ENCODE measurements around the gene RASGRP1. TPM values are rescaled to one million over a fixed set of nuclear protein-coding genes. Genes with fewer than 3 reads are reported as not detected.
A peak's percentile ranks its signal among the peaks of the same experiment; 100 is the strongest.
"Not testable (repeated sequence)": the region's sequence is repeated elsewhere in the genome, so short reads cannot be mapped to it uniquely, and the experiment has no call there.

RASGRP1 gene
- polyA plus RNA-seq (2014; cell fraction: cytosol; rRNA removed) = 0.29 TPM in 1 of 2 replicates, not detected in the other
- polyA plus RNA-seq (2014; cell fraction: nucleus; rRNA removed) = not detected in 2 replicates

DNA sequence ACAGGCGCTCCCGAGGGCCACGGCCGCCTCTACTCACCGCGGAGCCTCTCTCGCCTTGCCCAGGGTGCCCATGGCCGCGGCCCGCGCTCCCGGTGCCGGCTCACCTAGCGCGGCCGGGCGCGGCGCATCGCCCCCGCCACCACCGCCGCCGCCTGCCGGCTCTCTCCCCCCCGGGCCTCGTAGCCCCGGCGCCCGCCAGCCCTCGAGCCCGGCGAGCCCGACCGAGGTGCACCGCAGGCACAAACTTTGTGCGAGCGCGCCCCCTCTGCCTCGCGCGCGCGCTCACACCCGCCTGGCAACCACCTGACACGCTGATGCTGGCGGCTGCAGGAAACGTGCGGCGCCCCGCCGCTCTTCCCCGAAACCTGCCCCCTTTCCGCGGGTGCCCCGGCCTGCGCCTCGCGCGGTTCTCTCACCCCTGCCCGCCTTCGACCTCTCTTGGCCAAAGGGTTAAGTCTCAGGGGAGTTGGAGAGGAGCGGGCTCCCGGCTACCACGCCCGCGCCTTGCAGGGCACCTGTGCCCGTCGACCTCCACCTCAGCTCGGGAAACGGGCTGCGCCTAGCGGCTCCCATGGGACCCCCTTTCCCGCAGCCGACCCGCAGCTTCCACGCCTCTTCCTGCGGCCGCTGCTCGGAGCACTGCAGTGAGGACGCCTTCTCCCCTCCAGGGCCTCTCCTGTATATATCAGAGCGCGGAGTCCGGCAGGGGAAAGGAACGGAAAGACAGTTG is at the start of gene RASGRP1:
Gene RASGRP1 (minus strand): TSS at position 258 of the 730 bp plus-strand sequence. CDS start 186 bp downstream, at position 72.
- peak; percentile 25 for DNase-seq (ENCODE audit: low spot score)

DNA sequence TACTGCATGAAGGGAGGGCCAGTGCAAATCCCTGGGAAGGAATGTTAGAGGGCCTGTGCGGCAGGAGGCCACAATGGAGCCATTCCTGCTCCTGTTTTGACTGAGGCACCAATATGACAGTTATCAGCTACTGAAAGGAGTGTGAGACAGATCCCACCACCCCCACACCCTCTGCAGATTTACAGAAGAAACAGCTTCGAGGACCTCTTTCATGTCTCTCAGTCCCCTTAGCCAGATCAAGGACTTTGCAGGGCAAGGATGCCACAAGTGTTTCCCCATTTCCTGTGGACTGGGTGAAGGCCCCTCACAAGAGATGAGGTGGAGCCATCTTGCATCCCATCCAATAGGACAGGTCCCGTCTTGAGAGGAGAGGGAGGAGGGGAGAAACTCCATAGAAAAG is 48.5 kb upstream of the RASGRP1 start:
- DNase-seq (ENCODE audit: low spot score) = no peak

DNA sequence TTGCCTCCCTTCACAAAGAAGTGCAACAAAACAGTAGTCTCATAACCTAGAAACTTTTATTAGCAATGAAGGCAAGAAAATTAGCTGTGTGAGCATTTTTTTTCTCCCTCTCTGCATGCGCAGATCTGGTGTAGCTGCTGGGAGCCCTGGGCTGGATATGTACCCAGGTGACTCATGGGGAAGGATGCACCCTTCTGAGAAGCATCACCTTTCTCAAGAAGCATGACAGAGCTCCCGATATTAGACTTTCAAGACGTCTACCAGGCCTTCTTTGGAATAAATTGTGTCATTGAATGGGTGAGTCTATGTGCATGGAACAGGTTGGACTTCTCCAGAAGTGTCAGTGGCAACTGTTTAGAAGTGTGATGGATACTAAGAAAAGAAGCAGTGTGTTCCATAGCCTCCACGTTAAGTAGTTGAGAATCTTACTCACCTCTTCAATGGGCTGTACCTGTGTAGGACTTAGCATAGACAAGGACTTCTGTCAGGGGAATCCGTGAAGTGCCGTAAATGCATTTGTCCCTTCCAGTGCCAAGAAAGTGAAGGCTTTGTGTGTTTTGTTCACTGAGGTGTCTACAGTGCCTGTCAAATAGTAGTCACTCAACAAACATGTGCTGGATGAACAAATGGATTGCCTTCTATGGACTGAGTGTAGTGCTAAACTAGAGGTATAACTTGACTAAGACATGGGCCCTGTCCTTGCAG is 47.7 kb upstream of the RASGRP1 start:
- no peak for DNase-seq (ENCODE audit: low spot score)

DNA sequence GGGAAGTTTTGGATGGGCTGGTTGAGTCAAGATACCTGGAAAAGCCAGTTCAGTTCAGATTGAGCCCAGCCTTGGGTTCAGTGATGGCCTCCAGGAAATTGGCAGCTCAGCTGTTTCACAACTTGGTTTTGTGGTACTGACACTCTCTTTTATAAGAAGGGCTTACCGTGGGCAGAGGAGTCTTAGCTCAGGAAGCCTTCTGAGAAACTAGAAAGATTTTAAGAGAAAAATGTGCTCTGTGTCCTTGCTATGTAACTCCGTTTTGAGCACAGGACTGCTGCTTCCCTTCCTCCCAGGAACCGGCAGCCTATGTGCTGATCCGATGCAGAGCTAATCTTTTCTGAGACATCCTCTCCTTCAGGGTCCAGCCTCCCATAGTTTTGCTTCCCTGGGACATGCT is 46.6 kb upstream of the RASGRP1 start:
- DNase-seq (ENCODE audit: low spot score) = no peak

DNA sequence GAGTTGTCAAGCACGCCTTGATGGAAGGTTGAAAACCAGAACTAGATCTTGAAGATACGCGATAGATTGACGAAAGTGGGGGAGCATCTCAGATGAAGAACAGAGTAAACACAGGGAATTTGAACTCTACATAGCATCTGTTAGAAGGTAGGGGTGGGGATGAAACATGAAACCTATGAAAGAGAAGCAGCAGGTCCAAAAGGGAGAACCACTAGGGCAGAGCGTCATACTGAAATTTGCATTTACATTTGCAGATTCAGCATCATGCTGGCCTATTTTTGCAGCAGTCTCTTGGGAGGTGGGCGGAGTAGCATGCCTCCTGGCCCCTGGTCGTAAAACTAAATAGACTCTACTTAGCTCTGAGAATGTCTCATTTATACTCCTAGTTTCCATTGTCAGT is 46.1 kb upstream of the RASGRP1 start:
- no peak for DNase-seq (ENCODE audit: low spot score)

DNA sequence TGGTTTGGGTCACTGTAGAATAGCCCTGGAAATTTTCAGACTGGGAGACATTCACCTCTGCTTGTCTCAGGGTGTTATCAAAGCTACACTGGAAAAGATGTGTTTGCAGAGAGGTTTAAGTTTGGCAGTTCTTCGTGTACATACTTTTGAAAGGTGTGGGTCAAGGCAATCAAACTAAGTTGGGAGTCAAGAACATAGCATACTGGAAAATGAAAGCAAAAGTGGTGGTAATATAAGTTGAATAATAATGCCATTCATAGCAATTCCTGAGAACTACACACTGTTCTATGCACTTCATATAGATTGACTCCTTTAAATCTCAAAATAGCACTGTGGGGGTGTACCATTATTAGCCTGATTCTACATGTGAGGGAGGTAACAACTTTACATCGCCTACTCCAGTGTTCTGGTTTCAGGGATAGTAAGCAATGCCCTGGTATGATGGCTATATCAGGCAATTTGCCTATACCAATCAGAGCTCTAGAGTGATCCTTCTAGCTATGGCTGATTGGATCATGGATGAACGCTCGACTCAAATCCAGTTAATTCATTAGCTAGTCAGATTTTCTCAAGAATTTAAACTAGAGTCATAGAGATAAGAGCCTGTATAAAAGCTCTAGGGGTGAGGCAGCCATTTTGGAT is 44.6 kb upstream of the RASGRP1 start:
- no peak for DNase-seq (ENCODE audit: low spot score)

DNA sequence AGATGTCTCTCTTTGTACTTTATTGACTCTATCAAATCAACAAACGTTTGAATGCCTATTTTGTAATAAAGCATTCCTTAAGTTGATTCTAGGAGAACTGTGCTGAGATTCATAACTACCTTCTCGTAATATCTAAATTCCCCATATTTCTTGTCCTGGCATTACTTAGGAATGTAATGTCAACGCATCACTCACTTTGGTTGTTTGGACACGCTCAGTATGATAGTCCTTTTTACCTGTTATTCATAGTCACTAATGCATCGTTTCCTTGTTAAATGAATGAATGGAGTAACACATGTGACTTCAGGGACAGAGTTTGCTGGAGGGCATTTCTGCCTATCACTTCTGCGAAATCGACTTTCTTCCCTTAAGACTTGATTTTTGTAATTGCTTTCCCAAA is 44.1 kb upstream of the RASGRP1 start:
- no peak for DNase-seq (ENCODE audit: low spot score)

DNA sequence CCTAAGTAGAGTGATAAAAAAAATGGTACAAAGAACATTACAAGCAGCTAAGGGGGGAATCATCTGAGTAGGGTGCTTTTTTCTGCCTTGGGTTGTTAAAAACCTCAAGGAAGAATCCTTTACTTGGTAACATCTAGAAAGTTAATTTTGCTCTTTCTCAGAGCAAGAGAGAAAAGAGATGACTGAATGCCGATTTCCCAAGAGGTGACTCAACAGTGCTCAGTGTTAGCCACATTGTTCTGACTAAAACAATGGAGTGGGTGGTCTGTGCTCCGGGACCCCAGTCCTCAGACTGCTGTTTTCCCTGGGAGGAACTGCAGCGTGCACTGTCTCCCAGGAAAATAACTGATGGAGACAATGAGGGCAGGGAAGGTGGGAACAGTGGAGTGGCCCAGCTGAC is 41.1 kb upstream of the RASGRP1 start:
- DNase-seq (ENCODE audit: low spot score) = no peak

DNA sequence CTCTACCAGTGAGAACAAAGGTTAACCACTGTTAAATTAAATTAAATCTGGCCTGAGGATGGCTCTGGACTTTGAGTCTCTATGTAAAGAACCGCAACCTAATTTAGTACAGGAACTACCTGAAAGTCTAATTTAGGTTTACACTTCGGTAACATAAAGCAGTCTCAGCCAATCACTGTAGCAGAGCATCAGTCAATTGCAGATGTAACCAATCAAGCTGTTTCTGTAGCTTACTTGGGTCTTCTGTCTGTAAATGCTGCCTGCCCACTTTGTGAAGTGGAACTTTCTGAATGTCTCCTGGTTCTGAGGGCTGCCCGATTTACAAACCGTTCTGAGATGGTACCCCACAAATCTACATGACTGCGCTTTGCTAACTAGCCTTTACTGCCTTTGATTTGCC is 39.1 kb upstream of the RASGRP1 start:
- no peak for DNase-seq (ENCODE audit: low spot score)

DNA sequence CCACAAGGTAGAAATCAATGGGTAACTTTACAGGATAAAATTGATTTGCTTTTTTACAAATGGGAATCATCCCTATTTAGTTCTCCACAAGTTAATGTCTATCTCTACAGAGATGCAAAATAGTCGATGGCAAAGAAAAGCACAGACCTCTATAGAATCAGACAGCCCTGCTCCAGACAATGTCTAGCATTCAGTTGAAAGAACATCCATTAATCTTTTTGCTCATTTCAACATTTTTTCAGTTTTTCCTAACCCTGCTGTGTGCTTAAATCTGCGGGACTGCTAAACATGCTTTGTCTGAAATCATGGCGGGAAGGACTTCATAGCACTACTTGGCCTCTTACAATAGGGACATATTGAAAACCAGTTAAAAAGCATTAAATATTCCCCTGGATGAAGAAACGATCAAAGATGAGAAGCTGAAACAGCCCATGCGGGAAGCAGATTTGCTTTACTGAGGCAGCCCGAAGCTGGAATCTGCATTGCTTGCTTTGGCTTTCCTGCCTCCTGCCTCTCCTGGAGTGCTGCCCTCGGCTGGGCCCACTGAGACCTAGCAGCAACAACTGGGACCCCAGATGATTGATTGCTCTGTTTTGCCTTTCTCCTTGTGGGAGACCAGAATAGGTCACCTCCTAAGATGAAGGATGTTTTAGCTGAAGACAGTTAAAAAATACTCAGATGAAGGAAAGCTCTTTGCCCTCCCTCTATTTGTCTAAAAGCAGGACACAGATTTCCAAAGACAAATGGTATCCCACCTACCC is 38.5 kb upstream of the RASGRP1 start:
- DNase-seq (ENCODE audit: low spot score) = no peak

DNA sequence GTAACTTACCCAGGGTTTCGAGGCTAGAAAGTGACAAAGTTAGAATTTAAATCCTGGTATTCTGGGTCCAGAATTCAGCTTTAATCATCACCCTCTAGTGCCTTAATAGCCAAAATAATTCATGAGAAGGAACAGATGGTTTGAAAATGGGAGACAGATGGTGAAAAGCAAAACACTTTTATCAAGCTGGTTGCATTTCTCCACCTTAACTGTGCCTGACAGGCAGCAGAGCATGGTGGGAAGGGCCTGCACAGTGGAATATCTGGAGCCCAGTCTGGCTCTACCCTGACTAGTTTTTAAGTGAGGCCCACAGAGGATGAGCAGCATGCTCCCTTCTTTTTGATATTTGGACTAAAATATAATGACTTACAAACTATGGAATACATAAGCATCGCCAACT is 35.6 kb upstream of the RASGRP1 start:
- DNase-seq (ENCODE audit: low spot score) = no peak

DNA sequence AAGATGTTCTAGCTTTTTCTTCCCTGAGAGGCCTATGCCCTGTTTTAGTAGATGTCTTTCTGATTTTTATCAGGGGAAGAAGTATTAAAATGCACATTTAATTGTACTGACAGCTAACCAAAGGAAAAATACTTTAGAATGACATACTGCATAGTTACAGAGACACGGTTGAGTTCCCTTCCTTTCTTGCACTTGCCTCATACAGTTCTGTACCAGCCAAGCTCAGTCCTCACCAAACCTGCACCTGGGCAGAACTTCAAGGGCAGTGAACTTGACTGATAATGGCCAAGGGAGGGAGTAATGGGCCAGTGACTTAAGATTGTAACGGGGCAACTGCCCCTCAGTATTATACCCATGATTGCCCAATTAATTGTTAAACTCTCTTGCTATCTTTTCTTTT is 34.1 kb upstream of the RASGRP1 start:
- no peak for DNase-seq (ENCODE audit: low spot score)

DNA sequence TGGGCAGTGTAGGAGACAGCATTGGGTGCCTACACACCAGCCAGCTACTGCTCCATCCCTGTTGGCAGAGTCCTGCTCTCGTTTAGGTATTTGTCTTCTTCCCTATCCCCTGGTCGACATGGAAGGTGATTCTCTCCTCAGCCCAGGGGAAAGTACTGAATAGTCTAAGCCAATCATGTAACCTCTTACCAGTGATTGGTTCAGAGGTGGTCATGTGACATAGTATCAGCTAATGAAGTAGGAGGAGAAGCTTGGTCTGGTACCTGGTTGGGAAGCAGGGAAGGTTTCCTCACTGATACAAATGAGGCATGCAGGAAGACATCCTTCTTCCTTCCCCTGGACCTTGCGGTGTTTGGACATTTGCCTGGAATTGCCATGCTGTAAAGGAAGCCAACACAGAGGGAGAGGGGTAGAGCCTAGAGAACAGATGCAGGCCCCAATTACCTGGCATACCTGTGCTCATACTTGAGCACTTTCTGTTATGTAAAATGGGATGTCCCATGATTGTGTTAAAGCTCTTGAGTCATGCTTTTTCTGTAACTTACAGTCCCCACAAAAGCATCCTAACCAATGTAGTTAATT is 32.7 kb upstream of the RASGRP1 start:
- no peak for DNase-seq (ENCODE audit: low spot score)

DNA sequence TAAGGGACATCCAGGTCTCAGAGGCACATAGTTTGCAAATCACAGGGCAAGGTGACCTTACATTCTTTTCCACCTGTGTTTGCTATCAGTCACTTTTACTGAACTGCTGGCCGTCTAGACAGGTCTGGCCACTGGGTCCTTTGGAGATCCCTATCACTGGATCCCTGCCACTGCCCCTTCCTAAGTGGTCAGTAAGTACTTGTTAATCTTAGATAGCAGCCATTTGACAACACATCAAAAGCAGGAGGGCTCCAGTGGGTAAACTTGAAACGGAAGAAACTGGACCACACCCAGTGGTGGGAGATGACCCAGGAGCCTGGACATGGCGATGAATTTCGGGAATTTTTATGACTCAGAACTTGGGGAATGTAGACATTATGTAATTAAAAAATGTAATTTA is 28.9 kb upstream of the RASGRP1 start:
- no peak for DNase-seq (ENCODE audit: low spot score)

DNA sequence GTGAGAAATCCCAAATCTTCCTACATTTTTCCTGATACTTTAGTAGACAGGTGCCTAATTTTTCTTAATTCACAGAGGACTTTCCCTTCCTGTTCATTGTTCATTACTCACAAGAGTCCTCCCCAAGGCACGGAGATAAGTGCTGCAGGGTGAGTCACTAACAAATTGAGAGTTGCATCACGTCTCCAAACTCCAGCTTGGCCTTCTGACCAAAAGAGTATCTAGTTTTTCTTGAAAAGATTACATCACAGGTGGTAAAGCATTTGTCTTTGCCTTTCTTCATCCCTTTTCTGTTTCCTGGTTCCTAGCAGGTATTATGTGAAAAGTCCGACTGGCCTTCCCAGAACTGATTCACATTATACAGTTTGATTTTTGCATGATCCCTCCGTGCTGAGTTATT is 24.9 kb upstream of the RASGRP1 start:
- no peak for DNase-seq (ENCODE audit: low spot score)

DNA sequence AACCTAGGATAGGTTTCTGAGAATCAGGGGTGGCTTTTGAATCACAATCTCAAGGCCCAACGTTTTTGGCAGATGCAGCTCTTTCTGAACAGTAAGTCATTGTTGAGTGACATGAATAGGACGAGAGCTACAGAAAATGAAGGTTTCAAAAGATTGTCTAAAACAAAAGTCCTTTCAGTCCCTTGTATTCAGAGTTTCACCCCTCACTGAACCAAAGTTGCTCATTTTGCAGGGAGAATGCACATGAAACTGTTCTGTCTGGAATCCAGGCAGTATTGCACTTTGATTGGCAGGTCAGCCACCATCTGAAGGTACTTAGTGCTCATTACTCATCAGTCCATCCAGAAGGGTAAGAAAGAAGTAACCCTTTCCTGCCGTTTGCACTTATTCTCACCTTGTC is 24.1 kb upstream of the RASGRP1 start:
- DNase-seq (ENCODE audit: low spot score) = no peak

DNA sequence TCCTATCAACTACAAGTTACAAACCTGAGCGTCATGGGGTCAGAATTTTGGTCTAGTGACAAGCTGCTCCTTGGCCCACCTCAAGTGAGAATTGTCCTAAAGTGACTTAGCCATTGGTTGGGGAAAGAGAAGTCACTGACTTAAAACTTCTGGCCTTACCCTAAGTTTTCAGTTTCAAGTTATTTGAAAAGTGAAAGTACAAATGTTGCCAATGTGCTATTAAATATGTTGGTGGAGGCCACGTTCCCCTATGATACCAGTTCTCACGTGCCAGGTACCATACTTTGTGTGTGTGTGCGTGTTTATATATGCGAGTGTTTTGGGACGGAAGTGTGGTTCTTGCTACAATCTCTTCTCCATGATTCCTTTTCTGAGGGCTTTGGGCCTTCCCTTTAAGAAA is 22.6 kb upstream of the RASGRP1 start:
- no peak for DNase-seq (ENCODE audit: low spot score)

DNA sequence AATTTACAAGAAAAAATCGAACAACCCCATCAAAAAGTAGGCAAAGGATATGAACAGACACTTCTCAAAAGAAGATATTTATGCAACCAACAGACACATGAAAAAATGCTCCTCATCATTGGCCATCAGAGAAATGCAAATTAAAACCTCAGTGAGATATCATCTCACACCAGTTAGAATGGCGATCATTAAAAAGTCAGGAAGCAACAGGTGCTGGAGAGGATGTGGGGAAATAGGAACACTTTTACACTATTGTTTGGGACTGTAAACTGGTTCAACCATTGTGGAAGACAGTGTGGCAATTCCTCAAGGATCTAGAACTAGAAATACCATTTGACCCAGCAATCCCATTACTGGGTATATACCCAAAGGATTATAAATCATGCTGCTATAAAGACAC is 21.4 kb upstream of the RASGRP1 start:
- not testable (repeated sequence) for DNase-seq (ENCODE audit: low spot score)

DNA sequence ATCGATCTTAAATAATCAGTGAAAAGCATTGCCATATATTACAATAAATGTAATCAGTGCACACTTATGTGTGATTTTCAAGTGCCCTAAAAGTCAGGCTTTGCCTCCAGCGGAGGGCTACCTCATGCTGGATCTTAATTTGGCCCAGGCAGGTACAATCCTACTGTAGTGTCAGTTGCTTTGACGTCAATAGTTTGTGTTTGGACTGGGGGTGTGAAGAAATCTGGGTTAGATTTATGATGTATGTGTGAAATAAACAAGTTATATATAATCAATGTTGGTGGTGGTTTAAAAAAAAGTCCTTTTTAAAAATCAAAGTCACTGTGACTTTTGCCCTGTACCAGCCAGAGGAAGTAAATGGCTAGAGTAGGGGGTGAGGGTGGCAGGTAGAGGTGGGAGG is 14.0 kb upstream of the RASGRP1 start:
- no peak for DNase-seq (ENCODE audit: low spot score)

DNA sequence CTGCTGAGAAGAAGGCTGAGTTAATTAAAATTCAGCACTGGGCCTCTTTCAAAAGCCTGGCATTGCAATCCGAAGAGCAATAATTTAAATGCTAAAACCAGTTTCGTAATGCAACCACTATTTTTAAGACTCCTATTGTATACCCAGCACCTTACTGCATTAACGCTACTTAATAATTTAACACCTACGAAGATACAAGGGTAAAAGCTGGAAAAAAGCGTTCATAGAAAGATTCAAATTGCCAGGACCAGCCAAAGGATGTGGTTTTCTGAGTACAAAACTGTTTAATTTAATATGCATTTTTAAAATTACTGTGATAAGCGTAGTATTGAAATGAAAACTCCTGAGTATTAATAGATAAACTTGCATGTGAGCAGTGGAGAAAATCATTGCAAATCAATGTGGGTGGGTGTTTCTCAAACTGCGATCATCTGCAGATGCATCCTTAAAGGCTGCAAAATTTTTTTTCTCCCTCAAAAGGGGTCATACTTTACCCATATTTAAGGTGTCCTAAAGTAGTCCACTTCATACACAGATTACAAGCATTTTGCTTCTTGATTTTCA is 12.9 kb upstream of the RASGRP1 start:
- no peak for DNase-seq (ENCODE audit: low spot score)

DNA sequence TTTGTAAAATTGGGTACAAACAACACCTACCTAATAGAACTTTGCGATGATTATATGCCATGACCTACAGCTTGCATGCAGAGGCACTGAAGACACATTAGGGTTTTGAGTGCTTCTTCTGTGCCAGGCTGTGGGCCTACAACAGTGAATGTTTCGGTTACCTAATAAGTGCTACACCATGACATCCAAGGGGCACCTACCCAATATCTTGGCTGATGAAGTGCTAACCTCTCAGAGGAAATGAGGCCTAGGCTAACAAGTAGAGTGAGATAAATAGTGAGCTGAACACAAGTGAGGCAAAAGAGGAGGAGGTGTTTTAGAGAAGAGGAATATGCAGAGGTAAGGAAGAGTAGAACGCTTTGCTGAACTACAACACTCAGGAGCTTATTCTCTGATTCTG is 12.2 kb upstream of the RASGRP1 start:
- DNase-seq (ENCODE audit: low spot score) = no peak

All from SK-N-DZ (cell line).